Peyer's patch (tissue), 4 donors: ENCODE data around the gene RPL13A. TPM values are rescaled to one million over a fixed set of nuclear protein-coding genes. Genes with fewer than 3 reads are reported as not detected.

Experiments used
- DNase-seq, 3 donors: peaks; one replicate each; pipeline ENCODE4 v3.0.0-alpha.2; 2017 to 2019
- H3K27ac ChIP-seq, 4 donors: fragments of 200-600 bp; sonication (generic); one replicate each; pipeline ENCODE4 v1.5.1; 2016 to 2019
- H3K27me3 ChIP-seq, 2 donors: fragments of 200-600 bp; sonication (generic); one replicate each; pipeline ENCODE4 v1.5.1; 2019
- H3K36me3 ChIP-seq, 3 donors: fragments of 200-600 bp; sonication (generic); one replicate each; pipeline ENCODE4 v1.5.1; 2016 to 2019
- H3K4me1 ChIP-seq, 4 donors: fragments of 200-600 bp; sonication (generic); one replicate each; pipeline ENCODE4 v1.5.1; 2016 to 2019
- H3K4me3 ChIP-seq, 4 donors: fragments of 200-600 bp; sonication (generic); 1 replicate in 3 of 4; 2 replicates in 1 of 4; pipeline ENCODE4 v1.5.1; 2016 to 2019; ENCODE audit warnings: mild to moderate bottlenecking in 1 of 4
- H3K9me3 ChIP-seq, 4 donors: fragments of 200-600 bp; sonication (generic); one replicate each; pipeline ENCODE4 v1.5.1; 2016 to 2019; ENCODE audit warnings: mild to moderate bottlenecking in 1 of 4
- POLR2A ChIP-seq, 2 donors: fragments of 450-650 bp; IDR thresholded peaks; one replicate each; pipeline ENCODE4 v1.5.1; 2017; ENCODE audit warnings: antibody characterized with exemption in 2 of 2, mild to moderate bottlenecking in 2 of 2, moderate library complexity in 2 of 2
- small RNA-seq, 2 donors: library from RNA; depleted of rRNA; stranded (forward); fragments of <200 nt; gene quantifications; one replicate each; pipeline ENCODE3, GENCODE V24; 2016
- total RNA-seq, 4 donors: library from RNA; depleted of rRNA; stranded (reverse); fragments of >200 nt; gene quantifications; one replicate each; pipeline ENCODE4 v1.1.0, GENCODE V29; 2016
- TF ChIP-seq, protein P1 (sequence below), 6 experiments: fragments of 450-650 bp in 4 of 6; fragments of 200-600 bp in 2 of 6; sonication (generic) in 1 of 6; IDR thresholded peaks; one replicate each; pipeline ENCODE4 v1.5.1; 2017 to 2019; ENCODE audit warnings: antibody characterized with exemption in 6 of 6, mild to moderate bottlenecking in 3 of 6, moderate library complexity in 1 of 6

Gene RPL13A
- total RNA-seq, 4 donors from 2014 or later, result 1,523 to 3,539 (median 1,798) TPM

DNA sequence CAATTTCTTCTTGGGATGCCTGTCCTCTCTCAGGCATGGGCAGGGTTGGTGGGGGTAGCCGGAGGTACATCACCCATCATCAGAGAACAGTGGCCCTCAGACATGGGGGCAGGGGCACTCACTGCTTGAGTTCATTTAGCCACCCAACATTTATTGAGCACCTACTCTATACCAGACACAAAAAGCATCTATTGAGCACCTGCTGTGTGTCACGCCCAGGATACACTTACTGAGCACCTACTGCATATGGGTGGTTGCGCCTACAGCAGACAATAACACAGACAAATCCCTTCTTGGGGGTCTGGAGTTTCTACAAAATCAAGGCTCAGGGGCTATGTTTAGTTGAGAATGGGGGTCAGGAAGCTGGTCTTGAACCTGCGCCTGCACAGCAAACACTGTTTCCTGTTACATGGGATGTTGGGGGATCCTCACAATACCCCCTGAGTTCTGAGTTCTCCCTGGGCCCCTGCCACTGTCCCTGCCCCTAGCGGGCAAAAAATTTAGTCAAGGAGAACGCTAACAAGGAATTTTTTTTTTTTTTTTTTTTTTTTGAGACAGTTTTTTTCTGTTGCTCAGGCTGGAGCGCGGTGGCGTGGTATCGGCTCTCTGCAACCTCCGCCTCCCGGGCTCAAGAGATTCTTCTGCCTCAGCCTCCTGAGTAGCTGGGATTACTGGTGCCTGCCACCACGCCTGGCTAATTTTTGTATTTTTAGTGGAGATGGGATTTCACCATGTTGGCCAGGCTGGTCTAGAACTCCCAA is 52.0 kb downstream of the RPL13A start:
- no peaks in the 10 kb centered on the region for H3K9me3 ChIP-seq
- no peak for DNase-seq
- H3K36me3 ChIP-seq, result peaks cover 0 to 68% (median 0%) of the 10 kb centered on the region in 3 donors
- no peak overlapping the region for H3K27ac ChIP-seq
- TF ChIP-seq, protein P1, sequence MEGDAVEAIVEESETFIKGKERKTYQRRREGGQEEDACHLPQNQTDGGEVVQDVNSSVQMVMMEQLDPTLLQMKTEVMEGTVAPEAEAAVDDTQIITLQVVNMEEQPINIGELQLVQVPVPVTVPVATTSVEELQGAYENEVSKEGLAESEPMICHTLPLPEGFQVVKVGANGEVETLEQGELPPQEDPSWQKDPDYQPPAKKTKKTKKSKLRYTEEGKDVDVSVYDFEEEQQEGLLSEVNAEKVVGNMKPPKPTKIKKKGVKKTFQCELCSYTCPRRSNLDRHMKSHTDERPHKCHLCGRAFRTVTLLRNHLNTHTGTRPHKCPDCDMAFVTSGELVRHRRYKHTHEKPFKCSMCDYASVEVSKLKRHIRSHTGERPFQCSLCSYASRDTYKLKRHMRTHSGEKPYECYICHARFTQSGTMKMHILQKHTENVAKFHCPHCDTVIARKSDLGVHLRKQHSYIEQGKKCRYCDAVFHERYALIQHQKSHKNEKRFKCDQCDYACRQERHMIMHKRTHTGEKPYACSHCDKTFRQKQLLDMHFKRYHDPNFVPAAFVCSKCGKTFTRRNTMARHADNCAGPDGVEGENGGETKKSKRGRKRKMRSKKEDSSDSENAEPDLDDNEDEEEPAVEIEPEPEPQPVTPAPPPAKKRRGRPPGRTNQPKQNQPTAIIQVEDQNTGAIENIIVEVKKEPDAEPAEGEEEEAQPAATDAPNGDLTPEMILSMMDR (IDR thresholded peaks at IDR 0.05), result no peak
- TF ChIP-seq POLR2A (IDR thresholded peaks at IDR 0.05), result no peak
- peaks cover 0 to 15% (median 6%) of the 10 kb centered on the region in 4 donors for H3K4me1 ChIP-seq
- no peak overlapping the region for H3K4me3 ChIP-seq
- H3K27me3 ChIP-seq, result no peaks in the 10 kb centered on the region

Small RNAs within 50 kb of the gene (small RNA-seq; reads per million reads assigned to genes)
- 0 reads per million in 2 donors for gene COX6CP7
- gene MIR150, result 128 to 250 reads per million in 2 donors
- 0 reads per million in 2 donors for gene SNORD32A
- 0 reads per million in 2 donors for gene SNORD33
- gene SNORD34, result 0 reads per million in 2 donors
- 0 reads per million in 2 donors for gene SNORD35A
- gene SNORD35B, result 0 reads per million in 2 donors

Other genes starting within 250 kb of the RPL13A start
- gene SLC6A16, start 162.4 kb upstream of the RPL13A start, total RNA-seq, result 1 to 10 TPM in 1 of 4 donors, under 1 TPM in 1, not detected in 2; 0.27 to 5.8 TPM
- 100 to 1,000 TPM in 1 of 4 donors, 10 to 100 TPM in 3; 12.3 to 203 (median 48.4) TPM for gene CD37, start 152.2 kb upstream of the RPL13A start, total RNA-seq
- gene TEAD2, start 125.2 kb upstream of the RPL13A start, total RNA-seq, result 10 to 100 TPM in 1 of 4 donors, 1 to 10 TPM in 3; 1.2 to 28.1 (median 7.9) TPM
- not detected for gene DKKL1, start 123.7 kb upstream of the RPL13A start, total RNA-seq
- not detected for gene KASH5, start 99.4 kb upstream of the RPL13A start, total RNA-seq
- not detected for gene PTH2, start 64.2 kb upstream of the RPL13A start, total RNA-seq
- gene GFY, start 62.2 kb upstream of the RPL13A start, total RNA-seq, result not detected
- gene SLC17A7, start 46.1 kb upstream of the RPL13A start, total RNA-seq, result 1 to 10 TPM in 3 of 4 donors, not detected in 1; 1.2 to 2.0 (median 1.7) TPM
- gene PIH1D1, start 35.8 kb upstream of the RPL13A start, total RNA-seq, result 100 to 1,000 TPM in 3 of 4 donors, 10 to 100 TPM in 1; 96.2 to 229 (median 115) TPM
- gene ALDH16A1, start 34.4 kb upstream of the RPL13A start, total RNA-seq, result 10 to 100 TPM; 33.8 to 53.6 (median 49.1) TPM
- gene FLT3LG, start 13.4 kb upstream of the RPL13A start, total RNA-seq, result 10 to 100 TPM in 1 of 4 donors, 1 to 10 TPM in 3; 2.8 to 22.3 (median 5.0) TPM
- gene RPS11, start 8.8 kb downstream of the RPL13A start, total RNA-seq, result 1,000 to 10,000 TPM; 1,400 to 3,556 (median 1,785) TPM
- gene FCGRT, start 25.1 kb downstream of the RPL13A start, total RNA-seq, result 100 to 1,000 TPM; 239 to 985 (median 837) TPM
- 100 to 1,000 TPM in 3 of 4 donors, 10 to 100 TPM in 1; 78.6 to 199 (median 151) TPM for gene RCN3, start 40.4 kb downstream of the RPL13A start, total RNA-seq
- 10 to 100 TPM; 73.4 to 86.7 (median 80.9) TPM for gene NOSIP, start 92.9 kb downstream of the RPL13A start, total RNA-seq
- 10 to 100 TPM in 3 of 4 donors, 1 to 10 TPM in 1; 1.7 to 20.8 (median 13.1) TPM for gene PRRG2, start 93.7 kb downstream of the RPL13A start, total RNA-seq
- gene PRR12, start 103.6 kb downstream of the RPL13A start, total RNA-seq, result 10 to 100 TPM; 13.5 to 39.6 (median 28.1) TPM
- 10 to 100 TPM; 17.2 to 48.0 (median 32.4) TPM for gene RRAS, start 152.5 kb downstream of the RPL13A start, total RNA-seq
- 10 to 100 TPM; 25.2 to 49.8 (median 44.0) TPM for gene SCAF1, start 154.6 kb downstream of the RPL13A start, total RNA-seq
- 100 to 1,000 TPM in 3 of 4 donors, 10 to 100 TPM in 1; 98.6 to 131 (median 120) TPM for gene IRF3, start 178.2 kb downstream of the RPL13A start, total RNA-seq
- 10 to 100 TPM in 3 of 4 donors, 1 to 10 TPM in 1; 5.3 to 28.9 (median 12.2) TPM for gene BCL2L12, start 178.3 kb downstream of the RPL13A start, total RNA-seq
- gene PRMT1, start 189.7 kb downstream of the RPL13A start, total RNA-seq, result 100 to 1,000 TPM in 1 of 4 donors, 10 to 100 TPM in 3; 46.9 to 185 (median 80.0) TPM
- 1 to 10 TPM in 2 of 4 donors, not detected in 2; 4.4 to 9.1 TPM for gene ADM5, start 202.0 kb downstream of the RPL13A start, total RNA-seq
- gene CPT1C, start 203.5 kb downstream of the RPL13A start, total RNA-seq, result 10 to 100 TPM in 1 of 4 donors, 1 to 10 TPM in 2, not detected in 1; 3.0 to 12.4 (median 5.6) TPM